Stimulated activated naive CD8-positive, alpha-beta T cell treated with anti-CD3 and anti-CD28 coated beads, Interleukin-15, amount 100 ng/mL, for 72 hours (primary cell): ENCODE measurements around the gene ZXDC.

Experiments used
- ATAC-seq: fragments of 150-1000 bp; cut with Tn5 transposase; 2 replicates; pipeline ENCODE4 v1.10.0; 2021; ENCODE audit warnings: mild to moderate bottlenecking, moderate library complexity
- DNase-seq, 2 donors: peaks; one replicate each; pipeline ENCODE4 v3.0.0; 2021 to 2022
- H3K27ac Mint-ChIP-seq, 2 donors: one replicate each; pipeline ENCODE4 v1.8.0; 2022; ENCODE audit warnings: mild to moderate bottlenecking in 2 of 2, mixed read lengths in 2 of 2, moderate library complexity in 2 of 2
- H3K27me3 Mint-ChIP-seq: one replicate; pipeline ENCODE4 v1.8.0; 2022; ENCODE audit warnings: mixed read lengths
- H3K4me1 Mint-ChIP-seq: one replicate; pipeline ENCODE4 v1.8.0; 2022; ENCODE audit warnings: mild to moderate bottlenecking, mixed read lengths
- H3K4me3 Mint-ChIP-seq, 2 donors: one replicate each; pipeline ENCODE4 v1.8.0; 2022; ENCODE audit warnings: mild to moderate bottlenecking in 2 of 2, mixed read lengths in 2 of 2, moderate library complexity in 1 of 2
- H3K9me3 Mint-ChIP-seq, 2 donors: one replicate each; pipeline ENCODE4 v1.8.0; 2022; ENCODE audit warnings: mixed read lengths in 2 of 2

Gene ZXDC

DNA sequence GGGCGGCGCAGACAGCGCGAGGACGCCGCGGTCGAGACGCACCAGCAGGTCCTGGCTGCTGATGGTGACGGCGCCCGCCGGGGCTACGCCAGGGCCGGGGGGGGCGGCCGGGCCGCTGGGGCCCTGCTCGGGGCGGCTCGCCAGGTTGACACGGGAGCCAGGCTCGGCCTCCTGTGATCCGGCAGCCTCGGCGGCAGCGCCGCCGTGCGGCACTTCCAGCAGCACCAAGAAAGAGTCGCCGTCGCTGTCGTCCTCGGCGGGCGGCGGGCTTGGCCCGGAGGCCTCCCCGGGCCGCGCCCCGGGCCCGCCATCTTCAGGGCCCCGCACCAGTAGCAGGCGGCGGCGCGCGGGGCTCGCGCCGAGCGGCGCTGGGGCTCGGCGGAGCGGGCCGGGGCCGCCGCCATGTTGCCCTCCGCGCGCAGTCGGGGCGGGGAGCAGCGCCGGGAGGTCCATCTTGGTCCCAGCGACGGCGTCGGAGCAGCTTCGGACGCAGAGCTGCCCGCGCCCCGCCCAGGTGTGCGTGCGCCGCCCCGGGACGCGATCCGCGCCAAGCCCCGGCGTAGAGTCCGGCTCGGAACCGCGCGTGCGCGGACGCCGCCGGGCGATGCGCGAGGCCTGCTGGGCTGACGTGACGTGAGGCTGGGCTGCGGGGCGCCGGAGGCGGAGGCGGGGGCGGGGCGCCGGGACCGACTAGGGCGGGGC, at the start of gene ZXDC:
Gene ZXDC, minus strand, starts transcription at position 479 of the 702 bp plus-strand sequence. Its CDS starts 26 bp downstream, at position 453.
- ATAC-seq (peak; percentile 86), DNase-seq (peak; percentile 94)
- peak within 1 kb of the TSS; percentile 82 to 84 for H3K4me3 Mint-ChIP-seq
- H3K9me3 Mint-ChIP-seq: no peaks in the 10 kb centered on the region
- H3K4me1 Mint-ChIP-seq: peaks cover 39% of the 10 kb centered on the region
- H3K27me3 Mint-ChIP-seq: no peaks in the 10 kb centered on the region
- peak within 1 kb of the TSS; percentile 92 to 93 for H3K27ac Mint-ChIP-seq

DNA sequence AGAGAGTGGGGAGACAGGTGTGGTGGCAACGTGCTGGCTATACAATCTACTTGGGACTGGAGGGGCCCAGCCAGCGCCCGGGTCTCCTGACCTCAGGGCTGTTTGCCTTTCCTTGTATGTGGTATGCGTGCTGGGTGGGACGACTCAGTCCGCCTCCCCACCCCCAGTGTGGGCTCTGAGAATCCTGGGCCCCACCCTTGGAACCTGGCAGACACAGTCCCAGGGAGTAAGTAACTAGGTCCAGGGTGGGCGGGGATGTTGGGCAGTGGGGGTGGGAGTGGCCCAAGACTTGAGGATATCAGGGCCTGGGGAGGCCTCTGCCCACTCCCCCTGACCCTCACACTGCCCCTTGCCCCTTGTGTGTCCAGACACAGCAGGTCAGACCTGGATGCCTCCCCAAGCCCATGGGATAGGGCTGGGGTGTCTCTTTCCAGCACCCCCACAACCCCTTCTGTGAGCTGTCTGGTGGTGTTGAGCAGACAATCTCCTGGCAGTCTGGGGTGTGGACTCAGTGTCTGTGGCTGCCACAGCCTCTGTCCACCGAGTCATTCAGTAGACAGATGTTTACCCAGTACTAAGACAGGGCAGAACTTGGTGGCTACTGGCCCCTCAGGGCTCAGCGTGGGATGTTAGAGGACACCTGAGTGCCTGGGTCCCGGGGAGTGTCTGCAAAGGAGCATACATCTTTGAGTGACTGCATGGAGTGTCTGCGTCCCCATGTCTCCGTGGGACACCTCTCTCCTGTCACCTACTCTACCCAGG, 49.6 kb upstream of the ZXDC start:
- DNase-seq (no peak), ATAC-seq (no peak)
- peaks cover 41% of the 10 kb centered on the region for H3K27me3 Mint-ChIP-seq
- H3K4me1 Mint-ChIP-seq: no peaks in the 10 kb centered on the region
- peak overlapping the region; percentile 65 to 67 for H3K4me3 Mint-ChIP-seq
- H3K27ac Mint-ChIP-seq: no peak overlapping the region
- H3K9me3 Mint-ChIP-seq: no peaks in the 10 kb centered on the region

GRCh38 chr3:126524429-126524988, 48.8 kb upstream of the ZXDC start:
- ATAC-seq (peak; percentile 26), DNase-seq (peak; percentile 13 to 37)
- H3K27ac Mint-ChIP-seq: no peak overlapping the region
- peak overlapping the region; percentile 65 to 67 for H3K4me3 Mint-ChIP-seq
- H3K27me3 Mint-ChIP-seq: peaks cover 41% of the 10 kb centered on the region
- no peaks in the 10 kb centered on the region for H3K4me1 Mint-ChIP-seq
- no peaks in the 10 kb centered on the region for H3K9me3 Mint-ChIP-seq

GRCh38 chr3:126523745-126524428, 48.2 kb upstream of the ZXDC start, which contains the start of gene CHST13:
Gene CHST13, plus strand, starts transcription at chr3:126524155. Its CDS starts 178 bp downstream, at chr3:126524333.
- ATAC-seq (peak; percentile 57), DNase-seq (no peak)
- Mint-ChIP-seq H3K9me3 (no peaks in the 10 kb centered on the region), H3K4me3 (peak within 1 kb of the TSS; percentile 65 to 67), H3K27ac (no peak within 1 kb of the TSS), H3K27me3 (peaks cover 41% of the 10 kb centered on the region), H3K4me1 (no peaks in the 10 kb centered on the region)

GRCh38 chr3:126522363-126522788, 46.7 kb upstream of the ZXDC start:
- peaks cover 41% of the 10 kb centered on the region for H3K27me3 Mint-ChIP-seq
- DNase-seq: peak; percentile 34 to 39
- H3K4me3 Mint-ChIP-seq: no peak overlapping the region
- H3K27ac Mint-ChIP-seq: no peak overlapping the region
- H3K4me1 Mint-ChIP-seq: no peaks in the 10 kb centered on the region
- no peaks in the 10 kb centered on the region for H3K9me3 Mint-ChIP-seq
- no peak for ATAC-seq

DNA sequence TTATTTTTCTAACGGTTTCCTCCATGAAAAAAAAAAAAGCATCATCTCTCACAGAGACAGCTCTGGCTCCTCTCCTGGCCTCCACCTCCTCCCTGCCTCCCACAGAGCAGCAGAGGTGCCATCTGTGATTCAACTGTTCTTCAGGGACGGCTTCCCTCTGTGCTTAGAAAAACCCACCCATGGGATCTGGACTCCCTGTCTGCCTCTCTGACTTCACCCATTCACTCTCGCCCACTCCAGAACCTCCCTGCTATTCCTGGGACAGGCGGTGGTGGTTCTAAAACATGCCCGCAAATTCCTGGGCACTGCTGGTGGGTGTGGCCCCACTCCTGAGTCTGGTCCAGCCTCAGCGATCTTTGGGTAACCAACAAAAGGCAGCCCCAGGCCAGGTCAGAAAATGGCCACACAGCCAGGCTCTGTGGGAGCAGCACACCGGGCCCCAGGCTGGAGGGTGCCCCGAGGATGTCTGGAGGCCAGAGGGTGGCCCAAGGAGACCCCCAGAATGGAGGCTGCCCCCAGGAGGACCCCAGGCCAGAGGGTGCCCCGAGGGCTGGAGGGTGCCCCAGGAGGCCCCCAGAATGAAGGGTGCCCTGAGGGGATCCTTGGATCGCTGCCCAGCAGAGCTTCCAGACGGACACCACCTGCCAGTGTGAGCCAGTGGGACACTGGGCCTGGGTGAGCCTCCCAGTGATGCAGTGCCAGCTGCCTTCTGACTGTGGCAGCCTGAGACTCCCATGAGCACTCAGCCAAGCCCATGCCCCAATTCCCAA, 45.6 kb upstream of the ZXDC start:
- ATAC-seq: no peak
- no peak overlapping the region for H3K27ac Mint-ChIP-seq
- DNase-seq: no peak
- H3K4me1 Mint-ChIP-seq: no peaks in the 10 kb centered on the region
- no peaks in the 10 kb centered on the region for H3K9me3 Mint-ChIP-seq
- H3K4me3 Mint-ChIP-seq: no peak overlapping the region
- peaks cover 41% of the 10 kb centered on the region for H3K27me3 Mint-ChIP-seq

DNA sequence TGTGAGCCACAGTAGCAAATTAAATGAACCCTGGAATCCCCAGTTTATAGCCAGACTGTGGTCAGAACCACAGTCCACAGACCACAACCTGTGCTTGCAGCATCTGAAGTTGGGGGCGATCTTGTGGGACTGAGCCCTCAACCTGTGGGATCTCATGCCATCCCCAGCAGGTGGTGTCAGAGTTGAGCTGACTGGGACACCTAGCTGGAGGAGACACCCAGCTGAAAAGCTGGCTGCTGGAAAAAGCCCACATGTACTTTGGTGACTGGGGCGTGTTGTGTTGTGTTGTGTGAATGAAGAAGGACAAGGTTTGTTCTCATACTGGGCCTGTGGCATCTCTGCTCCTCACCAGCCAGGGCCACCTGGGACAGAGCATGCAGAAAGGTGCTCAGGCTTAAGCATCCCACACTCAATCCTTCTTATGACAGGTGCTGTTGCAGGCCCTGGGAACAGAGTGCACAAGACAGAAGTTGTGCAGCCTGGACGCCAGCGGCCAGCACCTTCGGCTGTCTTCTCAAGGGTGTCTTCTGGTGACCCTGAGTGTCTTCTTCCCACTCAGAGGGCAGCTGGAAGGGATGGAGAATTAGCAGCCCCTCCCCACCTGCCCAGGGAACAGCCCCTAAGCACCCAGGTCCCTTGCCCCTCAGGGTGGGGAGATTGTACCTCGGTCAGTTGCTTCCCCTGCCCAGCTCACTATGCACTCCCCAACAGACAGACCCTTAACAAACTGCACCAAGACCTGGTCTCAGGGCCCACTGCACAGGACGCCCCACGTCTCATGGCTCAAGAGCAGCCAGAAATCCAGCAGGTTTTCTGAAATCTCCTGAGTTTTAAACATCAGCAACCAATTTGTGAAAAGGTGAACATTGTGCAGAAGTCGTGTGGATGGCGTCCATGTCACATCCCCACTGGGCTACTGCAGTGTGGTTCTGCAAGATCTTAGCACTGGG, 44.1 kb upstream of the ZXDC start:
- ATAC-seq: no peak
- H3K4me1 Mint-ChIP-seq: no peaks in the 10 kb centered on the region
- no peak for DNase-seq
- H3K9me3 Mint-ChIP-seq: no peaks in the 10 kb centered on the region
- H3K27ac Mint-ChIP-seq: no peak overlapping the region
- peaks cover 26% of the 10 kb centered on the region for H3K27me3 Mint-ChIP-seq
- no peak overlapping the region for H3K4me3 Mint-ChIP-seq

GRCh38 chr3:126518779-126519177, 43.1 kb upstream of the ZXDC start:
- ATAC-seq (no peak), DNase-seq (no peak)
- Mint-ChIP-seq H3K27me3 (peaks cover 20% of the 10 kb centered on the region), H3K27ac (no peak overlapping the region), H3K9me3 (no peaks in the 10 kb centered on the region), H3K4me1 (no peaks in the 10 kb centered on the region), H3K4me3 (no peak overlapping the region)

GRCh38 chr3:126517986-126518778, 42.5 kb upstream of the ZXDC start:
- H3K4me1 Mint-ChIP-seq: no peaks in the 10 kb centered on the region
- H3K27ac Mint-ChIP-seq: no peak overlapping the region
- no peaks in the 10 kb centered on the region for H3K9me3 Mint-ChIP-seq
- H3K27me3 Mint-ChIP-seq: peaks cover 14% of the 10 kb centered on the region
- ATAC-seq: no peak
- no peak for DNase-seq
- H3K4me3 Mint-ChIP-seq: no peak overlapping the region

DNA sequence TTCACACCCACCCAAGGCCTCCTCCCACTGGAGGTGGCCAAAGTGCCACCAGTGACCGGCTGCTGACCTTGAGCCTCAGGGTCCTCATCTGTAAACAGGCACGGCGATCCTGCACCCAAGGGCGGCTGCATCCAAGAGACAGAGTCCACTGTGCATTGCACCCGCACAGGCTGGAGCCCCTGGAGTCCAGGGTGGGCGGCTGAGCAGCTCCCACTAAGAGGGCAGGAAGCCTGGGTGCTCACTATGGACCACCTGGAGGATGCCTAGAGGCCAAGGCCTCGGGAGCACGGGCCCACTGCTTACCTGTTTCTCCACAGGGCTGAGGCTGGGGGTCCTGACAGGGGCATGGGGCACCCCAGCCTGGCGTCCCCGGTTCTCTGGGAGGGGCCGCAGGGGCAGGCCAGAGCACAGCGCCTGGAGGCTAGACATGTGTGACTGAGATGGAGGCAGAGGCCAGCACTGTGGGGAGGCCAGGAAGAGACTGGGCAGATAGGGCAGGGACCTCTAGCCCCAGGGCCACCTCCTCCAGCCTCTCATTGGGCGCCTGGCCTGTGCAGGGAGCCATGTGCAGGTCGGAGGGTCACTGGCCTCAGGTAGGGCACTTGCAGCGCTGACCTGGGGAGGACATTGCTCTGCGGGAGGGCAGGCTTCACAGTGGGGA, 41.7 kb upstream of the ZXDC start, which contains the start of gene UROC1:
Gene UROC1, minus strand, starts transcription at position 483 of the 661 bp plus-strand sequence. Its CDS starts 54 bp downstream, at position 429.
- H3K27ac Mint-ChIP-seq: no peak within 1 kb of the TSS
- peaks cover 6% of the 10 kb centered on the region for H3K27me3 Mint-ChIP-seq
- H3K4me1 Mint-ChIP-seq: no peaks in the 10 kb centered on the region
- no peaks in the 10 kb centered on the region for H3K9me3 Mint-ChIP-seq
- DNase-seq (no peak), ATAC-seq (no peak)
- H3K4me3 Mint-ChIP-seq: no peak within 1 kb of the TSS

DNA sequence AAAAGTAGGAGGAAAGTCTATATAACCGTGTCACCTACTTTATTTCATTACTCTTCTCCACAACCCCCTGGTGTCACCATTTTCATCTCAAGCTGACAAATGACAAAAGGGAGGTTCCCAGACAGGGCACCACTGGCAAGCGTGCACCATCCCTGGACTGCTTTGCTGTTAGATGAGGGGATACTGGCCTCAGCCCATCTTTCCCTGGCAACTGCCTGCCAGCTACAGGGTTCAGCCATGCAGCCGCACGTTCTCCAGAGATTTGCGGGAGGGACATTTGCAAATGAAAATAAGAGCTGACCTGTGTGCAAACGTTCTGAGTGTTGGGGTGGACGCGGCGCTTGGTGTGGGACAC, 41.2 kb upstream of the ZXDC start:
- no peak for ATAC-seq
- H3K27ac Mint-ChIP-seq: no peak overlapping the region
- no peaks in the 10 kb centered on the region for H3K9me3 Mint-ChIP-seq
- H3K4me3 Mint-ChIP-seq: no peak overlapping the region
- H3K27me3 Mint-ChIP-seq: peaks cover 1% of the 10 kb centered on the region
- no peak for DNase-seq
- H3K4me1 Mint-ChIP-seq: no peaks in the 10 kb centered on the region

DNA sequence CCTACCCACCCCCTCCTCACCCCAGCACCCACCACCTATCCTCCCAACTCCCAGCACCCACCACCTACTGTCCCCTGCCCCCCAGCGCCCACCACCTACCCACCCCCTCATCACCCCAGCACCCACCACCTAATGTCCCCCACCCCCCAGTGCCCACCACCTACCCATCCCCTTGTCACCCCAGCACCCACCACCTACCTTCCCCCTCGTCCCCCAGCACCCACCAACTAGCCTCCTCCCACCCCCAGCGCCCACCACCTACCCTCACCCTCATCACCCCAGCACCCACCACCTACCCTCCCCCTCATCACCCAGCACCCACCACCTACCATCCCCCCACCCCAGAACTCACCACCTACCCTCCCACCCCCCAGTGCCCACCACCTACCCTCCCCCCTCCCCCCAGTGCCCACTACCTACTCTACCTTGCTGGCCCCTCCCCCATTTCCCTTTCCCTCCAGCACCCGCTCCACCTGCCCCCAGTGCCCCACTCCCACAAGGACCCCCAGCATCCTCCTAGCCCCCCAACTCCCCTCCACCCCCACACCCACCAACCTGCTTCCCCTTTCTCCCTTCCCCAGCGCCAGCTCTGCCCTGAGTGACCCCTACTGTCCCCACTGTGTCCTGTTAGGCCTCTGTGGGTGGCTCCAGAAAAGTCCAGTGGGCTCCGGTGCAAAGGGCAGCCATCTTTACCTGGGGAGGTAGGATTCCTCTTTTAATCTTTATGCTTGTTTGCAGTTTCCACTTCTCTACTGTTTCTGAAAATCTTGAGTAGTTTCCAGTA, 40.7 kb upstream of the ZXDC start:
- ATAC-seq (peak; percentile 57), DNase-seq (no peak)
- no peaks in the 10 kb centered on the region for H3K4me1 Mint-ChIP-seq
- H3K9me3 Mint-ChIP-seq: no peaks in the 10 kb centered on the region
- H3K4me3 Mint-ChIP-seq: no peak overlapping the region
- no peak overlapping the region for H3K27ac Mint-ChIP-seq
- H3K27me3 Mint-ChIP-seq: no peaks in the 10 kb centered on the region
